ENCODE data around the gene NMNAT2. TPM values are rescaled to one million over a fixed set of nuclear protein-coding genes. Genes with fewer than 3 reads are reported as not detected.

The NMNAT2 gene
- total and polyA plus RNA-seq, 2 experiments from 2014 or later, result 3.6 to 10.0 TPM

DNA sequence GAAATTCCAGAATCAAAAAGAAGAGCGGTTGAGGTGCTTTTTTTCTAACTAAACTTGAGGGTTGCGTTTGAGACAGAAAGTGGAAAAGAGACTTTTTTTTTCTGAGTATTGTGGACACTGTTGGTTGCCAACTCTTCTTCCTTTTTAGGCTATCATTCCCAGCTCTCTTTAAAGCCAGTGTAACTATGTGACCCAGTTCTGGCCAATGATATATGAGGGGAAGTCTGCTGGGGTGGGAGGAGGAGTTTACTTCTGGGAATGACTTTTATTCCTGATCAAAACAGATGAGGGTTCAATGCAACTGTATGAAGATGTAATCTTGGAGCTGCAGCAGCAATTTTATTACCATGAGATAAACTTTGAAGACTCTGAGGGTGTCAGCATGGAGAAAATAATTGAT lies 17.3 kb upstream of the NMNAT2 start:
- no peaks in the 10 kb centered on the region for H3K79me2 ChIP-seq (replicated peaks; ENCODE audit: insufficient read depth)
- H4K20me1 ChIP-seq (replicated peaks; ENCODE audit: insufficient read depth), result no peaks in the 10 kb centered on the region
- no peak for ATAC-seq
- no peak overlapping the region for H3K4me3 ChIP-seq
- no peaks in the 10 kb centered on the region; the same call in 2 of the 3 replicates for H3K9me3 Mint-ChIP-seq
- H3K36me3 ChIP-seq (ENCODE audit: insufficient read depth), result no peaks in the 10 kb centered on the region
- H3K27ac Mint-ChIP-seq, result no peak overlapping the region
- peaks cover 29% of the 10 kb centered on the region for H3K4me1 Mint-ChIP-seq
- no peak for TF ChIP-seq POLR2AphosphoS5 (IDR thresholded peaks at IDR 0.05; ENCODE audit: low read depth)
- no peak for TF ChIP-seq NANOG (IDR thresholded peaks at IDR 0.05; ENCODE audit: borderline replicate concordance)
- no peak for TF ChIP-seq REST (IDR thresholded peaks at IDR 0.05; ENCODE audit: unreplicated experiment)
- no peak for TF ChIP-seq STAT1 (IDR thresholded peaks at IDR 0.05; ENCODE audit: unreplicated experiment)
- H2AFZ ChIP-seq, result no peak overlapping the region
- no peaks in the 10 kb centered on the region for H3K27me3 Mint-ChIP-seq (ENCODE audit: insufficient read depth, low read depth, poor library complexity)
- H3K27ac ChIP-seq (ENCODE audit: low read depth), result no peak overlapping the region
- H3K4me3 Mint-ChIP-seq, result no peak overlapping the region
- no peaks in the 10 kb centered on the region; the same call in 1 of the 2 replicates for H3K9me2 ChIP-seq (ENCODE audit: insufficient read depth)
- H3K4me1 ChIP-seq (ENCODE audit: insufficient read depth), result peaks cover 18% of the 10 kb centered on the region
- no peaks in the 10 kb centered on the region for H3K36me3 Mint-ChIP-seq (ENCODE audit: low read depth)
- no peak overlapping the region for H3K4me2 ChIP-seq
- DNase-seq (ENCODE audit: low spot score), result no peak
- no peaks in the 10 kb centered on the region for H3K27me3 ChIP-seq (ENCODE audit: insufficient read depth)
- no peaks in the 10 kb centered on the region for H3F3A ChIP-seq (replicated peaks; ENCODE audit: low read depth)

GRCh38 chr1:183433703-183434102 lies 15.5 kb upstream of the NMNAT2 start:
- peak overlapping the region; percentile 33; the same call in 1 of the 2 replicates for H2AFZ ChIP-seq
- Mint-ChIP-seq H3K27me3 (ENCODE audit: insufficient read depth, low read depth, poor library complexity) (peaks cover 2% of the 10 kb centered on the region), H3K4me1 (peaks cover 32% of the 10 kb centered on the region), H3K9me3 (peaks cover 10% of the 10 kb centered on the region), H3K27ac (no peak overlapping the region), H3K36me3 (ENCODE audit: low read depth) (peaks cover 8% of the 10 kb centered on the region; the same call in 2 of the 3 replicates), H3K4me3 (no peak overlapping the region)
- no peak overlapping the region for H3K4me2 ChIP-seq
- no peaks in the 10 kb centered on the region for H3K79me2 ChIP-seq (replicated peaks; ENCODE audit: insufficient read depth)
- H3K27me3 ChIP-seq (ENCODE audit: insufficient read depth), result no peaks in the 10 kb centered on the region
- H3K27ac ChIP-seq (ENCODE audit: low read depth), result no peak overlapping the region
- no peaks in the 10 kb centered on the region for H3F3A ChIP-seq (replicated peaks; ENCODE audit: low read depth)
- no peaks in the 10 kb centered on the region; the same call in 1 of the 2 replicates for H3K9me2 ChIP-seq (ENCODE audit: insufficient read depth)
- no peak overlapping the region for H3K4me3 ChIP-seq
- H3K36me3 ChIP-seq (ENCODE audit: insufficient read depth), result no peaks in the 10 kb centered on the region
- H3K4me1 ChIP-seq (ENCODE audit: insufficient read depth), result peaks cover 25% of the 10 kb centered on the region
- DNase-seq (ENCODE audit: low spot score) (no peak), ATAC-seq (peak; percentile 54)
- no peaks in the 10 kb centered on the region for H4K20me1 ChIP-seq (replicated peaks; ENCODE audit: insufficient read depth)
- TF ChIP-seq STAT1 (IDR thresholded peaks at IDR 0.05; ENCODE audit: unreplicated experiment), result no peak
- TF ChIP-seq ETS1 (IDR thresholded peaks at IDR 0.05), result no peak
- no peak for TF ChIP-seq CTCF (conservative IDR thresholded peaks at IDR 0.05; ENCODE audit: low read depth in 2 of 2)
- no peak for TF ChIP-seq EZH2phosphoT487 (IDR thresholded peaks at IDR 0.05; ENCODE audit: unreplicated experiment)
- TF ChIP-seq REST (IDR thresholded peaks at IDR 0.05; ENCODE audit: unreplicated experiment), result no peak
- no peak for TF ChIP-seq ZNF114 (CRISPR knock-in tag; IDR thresholded peaks at IDR 0.05)
- TF ChIP-seq CREB1 (CRISPR knock-in tag; IDR thresholded peaks at IDR 0.05; ENCODE audit: low read depth), result no peak
- no peak for TF ChIP-seq EZH2 (IDR thresholded peaks at IDR 0.05; ENCODE audit: low read depth, unreplicated experiment)
- TF ChIP-seq NANOG (IDR thresholded peaks at IDR 0.05; ENCODE audit: borderline replicate concordance), result no peak
- TF ChIP-seq JUNB (IDR thresholded peaks at IDR 0.05; ENCODE audit: unreplicated experiment), result no peak
- TF ChIP-seq POLR2AphosphoS5 (IDR thresholded peaks at IDR 0.05; ENCODE audit: low read depth), result no peak
